Mesothelial cell of epicardium (in vitro differentiated cells): Measurements from ENCODE around the gene PTPN1. TPM values are rescaled to one million over a fixed set of nuclear protein-coding genes. Genes with fewer than 3 reads are reported as not detected.
"Not testable (repeated sequence)": the region's sequence is repeated elsewhere in the genome, so short reads cannot be mapped to it uniquely, and the experiment has no call there.

Experiments used
- DNase-seq, 2 experiments: peaks; one replicate each; pipeline ENCODE4 v3.0.0; 2021; ENCODE audit warnings: low spot score in 2 of 2; ENCODE audit not compliant: unreplicated experiment in 2 of 2
- H3K27ac Mint-ChIP-seq: 2 replicates; pipeline ENCODE4 v1.8.0; 2021; ENCODE audit warnings: mixed read lengths
- H3K27me3 Mint-ChIP-seq: 2 replicates; pipeline ENCODE4 v1.8.0; 2021; ENCODE audit warnings: low read depth, mixed read lengths
- H3K36me3 Mint-ChIP-seq: 2 replicates; pipeline ENCODE4 v1.8.0; 2021; ENCODE audit warnings: mixed read lengths
- H3K4me1 Mint-ChIP-seq: 2 replicates; pipeline ENCODE4 v1.8.0; 2021; ENCODE audit warnings: mixed read lengths
- H3K4me3 Mint-ChIP-seq: 2 replicates; pipeline ENCODE4 v1.8.0; 2021; ENCODE audit warnings: mild to moderate bottlenecking, moderate library complexity, mixed read lengths
- H3K9me3 Mint-ChIP-seq: 2 replicates; pipeline ENCODE4 v1.8.0; 2021; ENCODE audit warnings: mixed read lengths
- CTCF ChIP-seq: fragments of 200-600 bp; sonication (generic); IDR thresholded peaks from one replicate; pipeline ENCODE4 v1.5.0; 2021; ENCODE audit warnings: antibody characterized with exemption; ENCODE audit not compliant: unreplicated experiment
- total RNA-seq: library from RNA; stranded (reverse); gene quantifications from 3 replicates; pipeline ENCODE4 v1.2.1, GENCODE V29; 2021

PTPN1 gene
- total RNA-seq, 1 donor from 2014 or later: 27.7 TPM

DNA sequence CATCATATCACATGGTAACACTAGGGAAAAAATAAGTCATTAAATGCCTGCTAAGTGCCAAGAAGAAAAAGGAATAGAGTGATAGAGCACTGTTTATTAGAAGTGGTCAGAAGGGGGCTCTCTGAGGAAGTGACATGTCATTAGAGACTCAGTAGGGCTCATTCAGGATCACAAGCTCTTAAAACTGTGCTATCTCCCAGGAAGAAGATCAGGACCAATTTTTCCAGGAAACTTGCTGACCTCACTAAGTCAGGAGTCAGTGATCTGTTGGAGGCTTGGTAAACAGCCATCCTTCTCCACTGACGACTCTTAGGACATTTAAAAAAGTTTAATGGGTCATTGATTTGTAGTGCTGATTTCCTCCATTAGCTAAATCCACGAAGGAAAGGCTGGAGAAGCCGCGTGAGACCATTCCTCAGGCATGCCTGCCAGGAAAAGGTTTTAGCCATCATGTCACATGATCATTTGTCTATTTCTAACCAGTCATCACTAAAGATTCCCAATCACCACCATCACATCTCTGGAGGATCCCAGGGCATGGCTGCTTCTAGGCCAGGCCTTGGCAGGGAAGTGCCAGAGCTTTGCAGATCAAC lies 5.9 kb upstream of the PTPN1 start:
- TF ChIP-seq CTCF: no peak
- no peaks in the 10 kb centered on the region for H3K27me3 Mint-ChIP-seq
- no peak for DNase-seq
- peak overlapping the region; percentile 5 for H3K27ac Mint-ChIP-seq
- no peaks in the 10 kb centered on the region for H3K9me3 Mint-ChIP-seq
- H3K36me3 Mint-ChIP-seq: no peaks in the 10 kb centered on the region
- H3K4me3 Mint-ChIP-seq: no peak overlapping the region
- peaks cover 13% of the 10 kb centered on the region for H3K4me1 Mint-ChIP-seq

GRCh38 chr20:50506270-50506579 lies 4.0 kb upstream of the PTPN1 start:
- no peaks in the 10 kb centered on the region for H3K27me3 Mint-ChIP-seq
- no peaks in the 10 kb centered on the region for H3K9me3 Mint-ChIP-seq
- no peak overlapping the region for H3K27ac Mint-ChIP-seq
- no peak for DNase-seq
- no peaks in the 10 kb centered on the region for H3K36me3 Mint-ChIP-seq
- H3K4me3 Mint-ChIP-seq: no peak overlapping the region
- peaks cover 23% of the 10 kb centered on the region for H3K4me1 Mint-ChIP-seq
- no peak for TF ChIP-seq CTCF

DNA sequence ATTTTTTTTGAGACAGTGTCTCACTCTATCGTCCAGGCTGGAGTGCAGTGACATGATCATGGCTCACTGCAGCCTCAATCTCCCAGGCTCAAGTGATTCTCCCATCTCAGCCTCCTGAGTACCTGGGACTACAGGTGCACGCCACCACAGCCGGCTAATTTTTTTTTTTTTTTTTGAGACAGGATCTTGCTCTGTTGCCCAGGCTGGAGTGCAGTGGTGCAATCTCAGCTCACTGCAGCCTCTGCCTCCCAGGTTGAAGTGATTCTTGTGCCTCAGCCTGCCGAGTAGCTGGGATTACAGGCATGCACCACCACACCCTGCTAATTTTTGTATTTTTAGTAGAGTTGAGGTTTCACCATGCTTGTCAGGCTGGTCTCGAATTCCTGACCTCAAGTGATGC lies 2.4 kb upstream of the PTPN1 start:
- DNase-seq, H3K9me3 Mint-ChIP-seq, H3K36me3 Mint-ChIP-seq, H3K27ac Mint-ChIP-seq, H3K27me3 Mint-ChIP-seq, H3K4me3 Mint-ChIP-seq: not testable (repeated sequence)
- peaks cover 33% of the 10 kb centered on the region for H3K4me1 Mint-ChIP-seq

DNA sequence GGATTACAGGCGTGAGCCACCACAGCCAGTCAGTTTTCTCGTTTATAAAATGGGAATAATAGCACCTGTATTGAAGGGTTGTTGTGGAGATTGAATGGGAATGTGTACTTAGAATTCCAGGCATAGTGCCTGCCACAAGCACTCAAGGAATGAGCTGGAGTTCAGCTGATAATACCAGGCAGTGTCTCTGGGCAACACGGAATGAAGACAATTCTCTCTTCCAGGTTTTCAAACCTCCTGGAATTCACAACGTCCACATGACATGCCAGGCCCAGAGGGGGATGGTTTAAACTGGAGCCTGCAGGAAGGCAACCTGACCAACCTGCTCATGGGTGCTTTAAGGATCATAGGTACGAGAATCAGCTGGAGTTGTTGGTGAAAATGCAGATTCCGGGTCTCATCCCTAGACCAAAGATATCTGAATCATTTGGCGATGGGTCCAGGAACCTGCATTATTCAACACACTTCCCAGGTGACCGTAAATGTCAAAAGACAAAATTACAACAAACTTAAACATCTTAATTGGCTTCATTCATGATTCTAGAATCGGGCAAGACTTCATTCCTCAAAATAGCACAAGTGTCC lies 1.9 kb upstream of the PTPN1 start:
- DNase-seq: no peak
- TF ChIP-seq CTCF: no peak
- H3K27me3 Mint-ChIP-seq: no peaks in the 10 kb centered on the region
- H3K4me1 Mint-ChIP-seq: peaks cover 38% of the 10 kb centered on the region
- H3K27ac Mint-ChIP-seq: peak overlapping the region; percentile 18
- peak overlapping the region; percentile 33 for H3K4me3 Mint-ChIP-seq
- H3K36me3 Mint-ChIP-seq: no peaks in the 10 kb centered on the region
- no peaks in the 10 kb centered on the region for H3K9me3 Mint-ChIP-seq

- Mint-ChIP-seq H3K27me3 (no peaks in the 10 kb centered on the region), H3K36me3 (no peaks in the 10 kb centered on the region), H3K4me3 (peak overlapping the region; percentile 92), H3K27ac (peak overlapping the region; percentile 89), H3K9me3 (no peaks in the 10 kb centered on the region), H3K4me1 (peaks cover 50% of the 10 kb centered on the region)
- no peak for TF ChIP-seq CTCF
- no peak for DNase-seq
Measured at GRCh38 chr20:50510706-50511542, 741 bp downstream of the PTPN1 start.

DNA sequence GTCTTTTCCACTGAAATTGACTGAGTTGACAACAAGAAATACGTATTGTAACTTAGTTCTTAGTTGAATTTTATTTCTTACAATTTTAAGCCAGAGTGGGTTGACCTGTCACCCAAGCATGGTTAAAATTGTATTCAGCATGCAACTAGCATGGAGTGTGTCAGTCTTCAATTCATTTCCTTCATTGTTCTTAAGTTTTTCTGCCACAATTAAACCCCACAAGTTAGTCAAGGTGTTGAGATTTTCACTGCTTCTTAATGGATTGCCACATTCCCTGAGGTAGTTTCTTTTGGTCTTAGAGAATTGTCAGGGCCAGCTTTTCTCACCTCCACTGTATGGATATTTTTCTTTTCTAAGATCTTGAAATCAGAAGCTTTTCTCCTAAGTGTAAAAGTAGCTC lies 2.1 kb downstream of the PTPN1 start:
- no peaks in the 10 kb centered on the region for H3K27me3 Mint-ChIP-seq
- H3K27ac Mint-ChIP-seq: peak overlapping the region; percentile 30
- H3K4me3 Mint-ChIP-seq: peak overlapping the region; percentile 13

More for the DNA sequence above, 2.1 kb downstream of the PTPN1 start:
- H3K9me3 Mint-ChIP-seq: no peaks in the 10 kb centered on the region
- no peak for TF ChIP-seq CTCF
- DNase-seq: no peak
- H3K36me3 Mint-ChIP-seq: no peaks in the 10 kb centered on the region
- H3K4me1 Mint-ChIP-seq: peaks cover 61% of the 10 kb centered on the region
